GM12865 (cell line): ENCODE data around the gene GCK.

Source experiments
- DNase-seq: peaks from one replicate; pipeline ENCODE4 v3.0.0; 2010; ENCODE audit warnings: low read depth
- H3K4me3 ChIP-seq: 2 replicates; pipeline ENCODE4 v1.5.1; 2011; ENCODE audit warnings: mild to moderate bottlenecking, low read depth, low read length, control low read depth
- TF ChIP-seq, protein P1 (sequence below): IDR thresholded peaks from 2 replicates; pipeline ENCODE4 v1.5.1; 2011; ENCODE audit warnings: low read length, control low read depth, low read depth, inconsistent platforms; ENCODE audit not compliant: insufficient read depth; ENCODE audit errors: missing control alignments

GCK gene

DNA sequence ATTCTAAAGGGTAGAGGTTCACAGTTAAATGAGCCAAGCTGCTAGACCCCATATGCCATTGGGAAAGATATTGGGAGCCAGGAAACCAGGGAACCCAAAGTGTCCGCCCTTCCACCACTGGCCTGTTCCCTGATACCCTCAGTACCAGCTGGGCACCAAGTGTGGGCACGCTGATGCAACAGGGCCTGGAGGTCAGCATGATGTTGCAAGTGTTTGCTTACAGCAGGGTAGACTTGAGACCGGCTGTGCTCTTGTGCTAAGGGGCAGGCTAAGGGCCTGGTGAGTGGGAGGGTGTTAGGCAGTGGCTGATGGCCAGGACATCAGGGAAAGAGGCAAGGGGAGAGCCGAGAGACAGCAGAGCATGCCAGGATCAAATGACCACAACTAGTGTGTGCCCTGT, 27.1 kb downstream of the GCK start:
- DNase-seq: no peak
- H3K4me3 ChIP-seq: no peak overlapping the region
- TF ChIP-seq, protein P1, sequence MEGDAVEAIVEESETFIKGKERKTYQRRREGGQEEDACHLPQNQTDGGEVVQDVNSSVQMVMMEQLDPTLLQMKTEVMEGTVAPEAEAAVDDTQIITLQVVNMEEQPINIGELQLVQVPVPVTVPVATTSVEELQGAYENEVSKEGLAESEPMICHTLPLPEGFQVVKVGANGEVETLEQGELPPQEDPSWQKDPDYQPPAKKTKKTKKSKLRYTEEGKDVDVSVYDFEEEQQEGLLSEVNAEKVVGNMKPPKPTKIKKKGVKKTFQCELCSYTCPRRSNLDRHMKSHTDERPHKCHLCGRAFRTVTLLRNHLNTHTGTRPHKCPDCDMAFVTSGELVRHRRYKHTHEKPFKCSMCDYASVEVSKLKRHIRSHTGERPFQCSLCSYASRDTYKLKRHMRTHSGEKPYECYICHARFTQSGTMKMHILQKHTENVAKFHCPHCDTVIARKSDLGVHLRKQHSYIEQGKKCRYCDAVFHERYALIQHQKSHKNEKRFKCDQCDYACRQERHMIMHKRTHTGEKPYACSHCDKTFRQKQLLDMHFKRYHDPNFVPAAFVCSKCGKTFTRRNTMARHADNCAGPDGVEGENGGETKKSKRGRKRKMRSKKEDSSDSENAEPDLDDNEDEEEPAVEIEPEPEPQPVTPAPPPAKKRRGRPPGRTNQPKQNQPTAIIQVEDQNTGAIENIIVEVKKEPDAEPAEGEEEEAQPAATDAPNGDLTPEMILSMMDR: no peak

DNA sequence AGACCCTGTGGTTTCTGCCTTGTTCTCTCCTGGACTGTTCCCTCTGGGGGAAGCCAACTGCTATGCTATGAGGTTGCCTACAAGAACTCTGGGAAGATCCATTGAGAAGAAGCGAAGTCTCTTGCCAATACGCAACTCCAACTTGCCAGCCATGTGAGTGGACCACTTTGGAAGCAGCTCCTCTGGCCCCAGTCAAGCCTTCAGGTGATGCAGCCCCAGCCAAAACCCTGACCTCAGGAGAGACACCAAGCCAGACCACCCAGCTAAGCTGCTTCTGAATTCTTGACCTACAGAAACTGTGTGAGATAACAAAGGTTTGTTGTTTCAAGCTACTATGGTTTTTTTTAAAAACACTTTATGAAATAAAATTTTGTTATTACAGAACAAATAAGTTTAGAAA, 27.9 kb downstream of the GCK start:
- no peak for DNase-seq
- TF ChIP-seq, protein P1: no peak
- no peak overlapping the region for H3K4me3 ChIP-seq

DNA sequence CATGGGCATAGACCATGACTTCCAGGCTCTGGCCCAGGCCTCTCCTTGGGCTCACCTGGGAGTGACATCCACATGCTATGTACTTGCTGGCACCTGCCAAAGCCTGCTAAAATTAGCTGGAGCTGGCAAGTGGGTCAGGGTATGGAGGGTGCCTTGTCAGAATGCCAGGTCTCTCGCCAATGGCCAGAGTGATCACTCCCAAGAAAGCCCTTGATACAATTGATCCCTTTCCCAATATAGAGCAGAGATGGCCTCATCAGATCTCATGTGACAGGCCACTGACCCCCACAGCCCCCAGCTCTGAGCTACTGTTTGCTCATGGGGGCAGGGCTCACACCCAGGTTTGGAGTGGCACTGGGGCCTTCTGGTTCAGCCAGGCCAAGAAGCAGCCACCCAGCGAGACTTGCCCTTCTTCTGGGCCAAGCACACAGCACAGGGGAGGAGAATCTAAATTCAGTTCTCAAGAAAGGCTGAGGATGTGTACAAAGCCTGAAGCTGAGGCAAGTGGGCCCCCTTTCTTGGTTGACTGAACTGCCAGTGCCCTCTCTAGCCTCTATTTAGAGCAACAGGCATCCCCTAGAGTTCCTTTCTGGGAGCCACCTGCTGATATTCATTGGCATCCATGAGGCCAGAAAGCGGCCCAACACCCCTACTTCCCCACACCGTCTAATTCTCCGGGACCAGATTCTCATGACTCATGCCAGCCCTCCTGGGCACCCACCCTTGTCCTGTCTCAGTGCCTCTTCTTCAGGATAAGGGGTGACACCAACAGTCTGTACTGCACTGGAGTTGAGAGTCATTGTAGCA, 29.2 kb downstream of the GCK start:
- no peak for DNase-seq
- TF ChIP-seq, protein P1: no peak
- H3K4me3 ChIP-seq: no peak overlapping the region

DNA sequence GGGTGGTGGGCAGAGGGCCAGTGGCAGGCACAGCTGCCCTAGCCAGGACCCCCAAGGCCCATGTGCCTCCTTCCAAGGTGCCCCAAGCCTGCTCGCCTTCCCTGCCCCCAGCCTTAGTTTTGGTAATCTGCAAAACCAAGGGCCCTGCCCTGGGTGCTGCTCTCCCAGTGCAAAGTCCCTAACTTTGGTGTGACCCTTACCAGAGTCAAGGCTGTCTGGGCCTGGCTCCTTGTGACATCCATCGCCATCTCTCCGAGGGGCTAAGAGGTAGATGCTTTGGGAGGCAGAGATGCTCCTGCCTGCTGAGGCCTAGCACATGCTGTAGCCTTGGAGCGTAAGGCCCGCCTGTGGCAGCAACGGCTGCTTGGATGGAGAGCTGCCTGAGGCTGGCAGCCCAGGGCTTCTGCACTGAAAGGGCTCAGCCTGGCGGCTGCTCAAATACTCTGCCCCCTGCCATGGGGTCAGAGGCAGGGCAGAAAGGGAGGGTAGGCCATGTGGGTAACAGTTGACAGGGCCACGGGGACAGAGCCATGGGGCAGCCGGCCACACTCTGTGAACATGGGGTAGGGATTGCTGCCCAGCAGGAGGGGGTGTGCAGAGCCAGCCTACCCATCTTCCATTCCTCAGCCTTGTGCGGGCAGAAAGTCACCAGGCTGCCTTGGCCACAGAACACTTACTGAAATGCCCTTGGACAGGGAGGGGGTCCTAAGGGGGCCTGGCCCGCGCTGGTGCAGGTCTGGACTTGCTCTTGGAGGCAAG, 30.2 kb downstream of the GCK start:
- no peak for DNase-seq
- no peak overlapping the region for H3K4me3 ChIP-seq
- TF ChIP-seq, protein P1: no peak

DNA sequence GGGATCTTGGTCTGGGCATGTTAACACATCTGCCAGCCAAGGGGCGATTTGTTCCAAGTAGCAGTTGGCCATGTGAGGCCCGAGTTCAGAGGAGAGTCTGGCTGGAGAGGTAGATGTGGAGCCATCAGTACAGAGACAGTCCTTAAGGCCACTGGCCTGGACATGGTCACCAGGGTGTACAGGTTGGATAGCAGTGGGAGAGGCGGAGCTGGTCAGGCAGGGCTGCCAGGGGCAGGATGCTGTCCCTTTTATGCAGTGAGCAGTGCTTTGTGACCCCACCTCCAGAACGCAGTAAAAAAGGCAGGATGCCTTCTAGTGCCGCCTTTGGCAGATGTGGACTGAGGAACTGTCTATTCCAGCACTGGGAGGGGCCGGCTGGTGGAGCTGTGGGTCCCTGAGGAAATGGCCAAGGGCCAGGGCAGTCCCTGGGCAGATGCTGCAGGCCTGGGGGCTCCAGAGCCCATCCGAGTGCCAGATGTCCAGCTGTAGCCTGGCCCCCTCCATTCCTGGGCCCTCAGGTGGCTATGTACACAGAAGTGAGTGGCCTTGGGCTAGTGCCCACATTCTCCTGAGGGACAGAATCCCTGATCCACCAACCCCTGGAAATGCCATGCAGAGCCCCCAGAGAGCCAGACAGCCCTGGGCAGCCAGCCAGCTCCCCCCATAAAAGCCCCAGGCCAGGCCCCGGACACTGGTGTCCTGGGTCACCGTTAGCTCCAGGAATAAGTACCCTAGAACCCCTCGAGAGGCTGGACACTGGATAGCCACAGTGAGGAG, 31.0 kb downstream of the GCK start:
- no peak overlapping the region for H3K4me3 ChIP-seq
- no peak for DNase-seq
- TF ChIP-seq, protein P1: no peak

DNA sequence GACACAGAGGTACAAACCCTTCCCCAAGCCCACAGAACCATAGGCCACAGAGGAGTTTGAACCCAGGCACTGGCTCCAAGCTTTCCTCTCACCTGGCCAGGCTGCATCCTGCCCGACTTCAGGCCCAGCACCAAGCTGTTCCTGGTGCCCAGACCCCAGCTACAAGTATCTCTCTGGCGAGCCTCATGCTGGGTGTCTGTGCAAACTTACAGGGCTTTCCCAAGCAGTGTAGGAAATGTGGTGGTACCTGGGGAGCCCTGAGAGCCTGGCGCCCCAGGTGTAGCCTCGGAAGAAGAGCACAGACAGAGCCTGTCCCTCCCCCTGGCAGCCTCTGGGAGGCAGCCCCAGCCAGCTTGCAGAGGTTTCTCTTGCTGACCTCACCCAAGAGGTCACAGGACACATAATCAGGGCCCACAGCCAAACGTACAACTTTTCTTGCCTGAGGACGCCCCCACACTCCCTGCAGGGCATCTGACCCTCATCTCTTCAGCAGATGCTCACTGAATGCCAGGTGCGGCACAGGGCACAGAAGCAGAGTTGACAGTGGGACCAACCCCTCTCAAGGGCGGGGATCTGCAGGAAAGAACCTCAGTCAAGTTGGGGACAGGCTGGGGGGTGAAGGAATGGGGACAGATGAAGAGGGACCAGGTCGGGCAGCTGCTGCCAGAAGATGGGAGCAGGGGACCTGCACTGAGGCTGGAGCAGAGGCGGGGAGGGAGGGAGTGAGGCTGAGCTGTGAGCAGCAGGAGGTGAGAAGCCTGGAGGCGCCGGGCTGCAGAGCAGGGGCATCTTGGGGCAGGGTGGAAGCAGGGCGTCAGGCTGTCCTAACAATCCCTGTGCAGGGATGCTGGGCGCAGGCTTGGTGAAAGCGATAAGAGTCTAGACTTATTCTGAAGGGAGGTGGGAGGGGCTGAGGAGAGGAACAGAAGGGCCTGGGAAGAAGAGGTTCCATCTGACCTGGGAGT, 31.8 kb downstream of the GCK start:
- TF ChIP-seq, protein P1: no peak
- H3K4me3 ChIP-seq: no peak overlapping the region
- DNase-seq: no peak
